Nephron (organoid): ENCODE results near the gene TUSC7.

Experiments used
- H3K27ac Mint-ChIP-seq, 3 experiments: 2 replicates each; pipeline ENCODE4 v1.8.0; 2020; ENCODE audit warnings: mixed read lengths in 3 of 3, mild to moderate bottlenecking in 2 of 3, moderate library complexity in 1 of 3
- H3K27me3 Mint-ChIP-seq: 2 replicates; pipeline ENCODE4 v1.8.0; 2021; ENCODE audit warnings: low read depth, mild to moderate bottlenecking, moderate library complexity, mixed read lengths
- H3K36me3 Mint-ChIP-seq: 2 replicates; pipeline ENCODE4 v1.8.0; 2020; ENCODE audit warnings: low read depth, mixed read lengths
- H3K4me1 Mint-ChIP-seq: 2 replicates; pipeline ENCODE4 v1.8.0; 2020; ENCODE audit warnings: mixed read lengths
- H3K4me3 Mint-ChIP-seq, 3 experiments: 2 replicates each; pipeline ENCODE4 v1.8.0; 2020; ENCODE audit warnings: mild to moderate bottlenecking in 3 of 3, mixed read lengths in 3 of 3, moderate library complexity in 2 of 3
- H3K9me3 Mint-ChIP-seq: 2 replicates; pipeline ENCODE4 v1.8.0; 2020; ENCODE audit warnings: mixed read lengths
- TF ChIP-seq, protein P1 (sequence below), 3 experiments: fragments of 200-600 bp; sonication (generic); IDR thresholded peaks; one replicate each; pipeline ENCODE4 v1.5.0; 2021; ENCODE audit warnings: antibody characterized with exemption in 3 of 3; ENCODE audit not compliant: unreplicated experiment in 3 of 3

TUSC7 gene

DNA sequence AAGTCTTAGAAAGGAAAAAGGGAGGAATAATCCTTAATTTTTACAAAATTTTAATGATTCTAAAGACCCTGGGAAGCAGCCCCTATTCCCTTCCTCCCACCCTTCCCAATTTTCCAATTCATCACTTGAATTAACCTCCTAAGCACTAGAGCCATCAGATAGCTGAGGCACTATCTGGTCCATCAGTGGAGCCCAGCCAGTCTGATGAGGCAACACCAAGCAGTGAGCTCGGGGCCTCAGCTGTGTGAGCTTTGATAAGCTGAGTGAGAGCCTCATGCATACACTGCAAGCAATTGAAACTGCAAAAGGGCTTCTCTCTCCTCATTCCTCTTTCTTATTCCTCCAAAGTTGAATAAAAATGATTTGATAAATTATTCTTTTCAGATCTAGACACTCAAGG, 31.9 kb downstream of the TUSC7 start:
- Mint-ChIP-seq H3K27me3 (no peaks in the 10 kb centered on the region), H3K4me3 (no peak overlapping the region), H3K27ac (no peak overlapping the region), H3K4me1 (no peaks in the 10 kb centered on the region), H3K9me3 (peaks cover 3% of the 10 kb centered on the region), H3K36me3 (no peaks in the 10 kb centered on the region)
- TF ChIP-seq, protein P1, sequence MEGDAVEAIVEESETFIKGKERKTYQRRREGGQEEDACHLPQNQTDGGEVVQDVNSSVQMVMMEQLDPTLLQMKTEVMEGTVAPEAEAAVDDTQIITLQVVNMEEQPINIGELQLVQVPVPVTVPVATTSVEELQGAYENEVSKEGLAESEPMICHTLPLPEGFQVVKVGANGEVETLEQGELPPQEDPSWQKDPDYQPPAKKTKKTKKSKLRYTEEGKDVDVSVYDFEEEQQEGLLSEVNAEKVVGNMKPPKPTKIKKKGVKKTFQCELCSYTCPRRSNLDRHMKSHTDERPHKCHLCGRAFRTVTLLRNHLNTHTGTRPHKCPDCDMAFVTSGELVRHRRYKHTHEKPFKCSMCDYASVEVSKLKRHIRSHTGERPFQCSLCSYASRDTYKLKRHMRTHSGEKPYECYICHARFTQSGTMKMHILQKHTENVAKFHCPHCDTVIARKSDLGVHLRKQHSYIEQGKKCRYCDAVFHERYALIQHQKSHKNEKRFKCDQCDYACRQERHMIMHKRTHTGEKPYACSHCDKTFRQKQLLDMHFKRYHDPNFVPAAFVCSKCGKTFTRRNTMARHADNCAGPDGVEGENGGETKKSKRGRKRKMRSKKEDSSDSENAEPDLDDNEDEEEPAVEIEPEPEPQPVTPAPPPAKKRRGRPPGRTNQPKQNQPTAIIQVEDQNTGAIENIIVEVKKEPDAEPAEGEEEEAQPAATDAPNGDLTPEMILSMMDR (IDR thresholded peaks at IDR 0.05; ENCODE audit: unreplicated experiment in 3 of 3): no peak

DNA sequence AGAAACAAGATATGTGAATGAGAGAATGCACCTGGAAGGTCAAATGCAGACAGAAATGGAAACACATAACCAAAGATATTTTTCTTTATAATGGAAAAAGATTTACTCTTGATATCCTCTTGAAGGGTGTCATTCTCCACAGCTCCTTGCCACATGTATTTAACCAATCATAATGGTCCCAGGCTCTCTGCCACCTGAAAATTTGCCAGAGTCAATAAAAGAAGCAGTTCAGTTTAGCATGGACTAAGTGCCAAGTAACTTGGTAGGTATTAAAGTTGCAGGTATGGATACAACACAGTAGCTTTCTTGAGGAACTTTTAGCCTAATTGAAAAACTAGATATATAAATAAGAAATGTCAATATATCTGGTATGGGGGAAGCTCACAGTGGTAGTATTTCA, 33.5 kb downstream of the TUSC7 start:
- Mint-ChIP-seq H3K36me3 (no peaks in the 10 kb centered on the region), H3K4me3 (no peak overlapping the region), H3K4me1 (no peaks in the 10 kb centered on the region), H3K9me3 (peaks cover 10% of the 10 kb centered on the region), H3K27ac (no peak overlapping the region), H3K27me3 (no peaks in the 10 kb centered on the region)
- TF ChIP-seq, protein P1 (IDR thresholded peaks at IDR 0.05; ENCODE audit: unreplicated experiment in 3 of 3): no peak

DNA sequence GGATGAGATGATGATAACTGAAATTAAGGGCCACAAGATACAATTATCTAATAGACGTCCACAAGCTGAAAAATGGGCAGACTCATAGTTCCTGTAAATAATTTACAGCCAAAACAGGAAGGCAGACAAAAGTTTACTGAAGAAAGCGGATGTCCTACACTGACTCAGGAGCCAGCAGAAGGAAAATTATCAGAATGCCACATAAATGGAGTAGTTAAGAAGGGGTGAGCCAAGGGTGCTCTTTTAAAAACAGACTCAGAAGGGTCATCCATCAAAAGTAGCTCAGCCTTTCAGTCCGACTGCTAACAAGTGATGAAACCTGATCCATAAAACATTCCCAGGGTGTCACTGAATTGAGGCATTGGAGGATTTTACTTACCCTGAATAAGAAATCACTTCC, 39.8 kb downstream of the TUSC7 start:
- TF ChIP-seq, protein P1 (IDR thresholded peaks at IDR 0.05; ENCODE audit: unreplicated experiment in 3 of 3): no peak
- Mint-ChIP-seq H3K9me3 (peaks cover 10% of the 10 kb centered on the region), H3K36me3 (no peaks in the 10 kb centered on the region), H3K4me1 (peaks cover 8% of the 10 kb centered on the region), H3K27ac (no peak overlapping the region), H3K27me3 (no peaks in the 10 kb centered on the region), H3K4me3 (no peak overlapping the region)

DNA sequence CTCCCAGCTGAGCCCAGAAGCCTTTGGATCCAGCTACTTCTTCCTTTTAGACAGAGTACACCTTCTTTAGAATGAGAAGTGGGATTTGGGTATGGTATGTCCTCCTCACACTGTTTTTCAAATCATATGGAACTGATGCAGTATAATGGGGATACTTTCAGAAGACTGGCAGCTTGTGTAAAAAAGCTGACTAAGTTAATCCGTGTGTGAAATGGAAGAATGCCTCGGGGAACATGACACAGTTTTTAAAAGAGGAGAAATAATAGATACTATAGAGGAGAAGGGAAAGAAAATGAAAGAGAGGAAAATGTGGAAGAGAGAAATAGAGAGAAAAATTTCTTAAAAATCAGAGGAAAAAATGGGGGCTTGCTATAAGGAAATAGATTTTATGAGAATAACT, 47.7 kb downstream of the TUSC7 start:
- Mint-ChIP-seq H3K27ac (no peak overlapping the region), H3K4me1 (no peaks in the 10 kb centered on the region), H3K9me3 (no peaks in the 10 kb centered on the region), H3K4me3 (no peak overlapping the region), H3K27me3 (peaks cover 8% of the 10 kb centered on the region), H3K36me3 (no peaks in the 10 kb centered on the region)
- TF ChIP-seq, protein P1 (IDR thresholded peaks at IDR 0.05; ENCODE audit: unreplicated experiment in 3 of 3): no peak

DNA sequence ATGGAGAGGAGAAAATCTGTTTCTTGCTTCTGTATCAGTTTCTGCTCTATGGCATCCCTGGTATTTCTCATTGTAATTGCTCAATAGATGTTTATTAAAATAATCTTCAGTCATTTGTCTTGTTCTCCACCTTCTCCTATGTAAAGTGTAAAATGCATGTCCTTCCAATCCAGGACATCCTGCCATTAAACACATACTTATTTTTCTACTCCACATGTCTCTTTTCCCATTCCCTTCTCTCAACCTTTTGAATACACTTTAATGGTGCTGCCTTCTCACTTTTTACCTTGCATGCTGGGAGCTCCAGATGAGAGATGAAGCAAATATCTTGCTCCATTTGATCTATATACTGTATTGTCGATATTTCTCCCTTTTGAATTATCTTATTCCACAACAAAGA, 49.7 kb downstream of the TUSC7 start:
- Mint-ChIP-seq H3K36me3 (no peaks in the 10 kb centered on the region), H3K9me3 (no peaks in the 10 kb centered on the region), H3K4me1 (no peaks in the 10 kb centered on the region), H3K27ac (no peak overlapping the region), H3K4me3 (no peak overlapping the region), H3K27me3 (peaks cover 8% of the 10 kb centered on the region)
- TF ChIP-seq, protein P1 (IDR thresholded peaks at IDR 0.05; ENCODE audit: unreplicated experiment in 3 of 3): no peak
